GM23338 (cell line): ENCODE measurements around the gene OR5AL1. TPM values are rescaled to one million over a fixed set of nuclear protein-coding genes. Genes with fewer than 3 reads are reported as not detected.

ENCODE experiments used
- CTCF ChIP-seq, 2 experiments: fragments of 200-600 bp in 1 of 2; sonication (generic) in 1 of 2; conservative IDR thresholded peaks; 2 replicates each; pipeline versions ENCODE4 v1.5.1 to v1.6.1; 2016 to 2017; ENCODE audit warnings: antibody characterized with exemption in 2 of 2, low read depth in 2 of 2, mild to moderate bottlenecking in 2 of 2, moderate library complexity in 1 of 2
- ETS1 ChIP-seq: IDR thresholded peaks from 2 replicates; pipeline ENCODE4 v1.6.1; 2016; ENCODE audit warnings: antibody characterized with exemption
- EZH2 ChIP-seq: fragments of 200-600 bp; sonication (generic); IDR thresholded peaks from one replicate; pipeline ENCODE4 v1.8.0; 2017; ENCODE audit warnings: antibody characterized with exemption, mild to moderate bottlenecking, low read depth; ENCODE audit not compliant: unreplicated experiment
- EZH2phosphoT487 ChIP-seq: fragments of 200-600 bp; sonication (generic); IDR thresholded peaks from one replicate; pipeline ENCODE4 v1.8.1; 2018; ENCODE audit warnings: antibody characterized with exemption; ENCODE audit not compliant: unreplicated experiment
- ZNF462 ChIP-seq: fragments of 250-450 bp; sonication (Bioruptor Pico); IDR thresholded peaks from 2 replicates; pipeline ENCODE4 v1.5.0; 2020; ENCODE audit warnings: mild to moderate bottlenecking, moderate library complexity
- polyA plus RNA-seq: library from polyadenylated mRNA; unstranded; fragments of >200 nt; fragmentation: Nextera tagmentation; extraction: Ambion mirVana; gene quantifications from 2 replicates; pipeline ENCODE4 v1.2.1, GENCODE V29; 2016
- total RNA-seq: library from RNA; depleted of rRNA; stranded (reverse); fragments of >200 nt; shearing (Covaris generic); gene quantifications from 2 replicates; pipeline ENCODE4 v1.2.3, GENCODE V29; 2014
- TF ChIP-seq, protein P1 (sequence below): IDR thresholded peaks from one replicate; pipeline ENCODE4 v1.6.1; 2018; ENCODE audit warnings: antibody characterized with exemption; ENCODE audit not compliant: unreplicated experiment

Gene OR5AL1
- total and polyA plus RNA-seq, 2 experiments from 2014 or later: not detected

GRCh38 chr11:56453521-56453920 lies 41.0 kb downstream of the OR5AL1 start (continued):
- TF ChIP-seq ZNF462 (CRISPR knock-in tag): no peak
- TF ChIP-seq EZH2: no peak
- no peak for TF ChIP-seq EZH2phosphoT487
- no peak for TF ChIP-seq CTCF (conservative IDR thresholded peaks at IDR 0.05; ENCODE audit: low read depth in 2 of 2)
- TF ChIP-seq ETS1: no peak
- TF ChIP-seq, protein P1, sequence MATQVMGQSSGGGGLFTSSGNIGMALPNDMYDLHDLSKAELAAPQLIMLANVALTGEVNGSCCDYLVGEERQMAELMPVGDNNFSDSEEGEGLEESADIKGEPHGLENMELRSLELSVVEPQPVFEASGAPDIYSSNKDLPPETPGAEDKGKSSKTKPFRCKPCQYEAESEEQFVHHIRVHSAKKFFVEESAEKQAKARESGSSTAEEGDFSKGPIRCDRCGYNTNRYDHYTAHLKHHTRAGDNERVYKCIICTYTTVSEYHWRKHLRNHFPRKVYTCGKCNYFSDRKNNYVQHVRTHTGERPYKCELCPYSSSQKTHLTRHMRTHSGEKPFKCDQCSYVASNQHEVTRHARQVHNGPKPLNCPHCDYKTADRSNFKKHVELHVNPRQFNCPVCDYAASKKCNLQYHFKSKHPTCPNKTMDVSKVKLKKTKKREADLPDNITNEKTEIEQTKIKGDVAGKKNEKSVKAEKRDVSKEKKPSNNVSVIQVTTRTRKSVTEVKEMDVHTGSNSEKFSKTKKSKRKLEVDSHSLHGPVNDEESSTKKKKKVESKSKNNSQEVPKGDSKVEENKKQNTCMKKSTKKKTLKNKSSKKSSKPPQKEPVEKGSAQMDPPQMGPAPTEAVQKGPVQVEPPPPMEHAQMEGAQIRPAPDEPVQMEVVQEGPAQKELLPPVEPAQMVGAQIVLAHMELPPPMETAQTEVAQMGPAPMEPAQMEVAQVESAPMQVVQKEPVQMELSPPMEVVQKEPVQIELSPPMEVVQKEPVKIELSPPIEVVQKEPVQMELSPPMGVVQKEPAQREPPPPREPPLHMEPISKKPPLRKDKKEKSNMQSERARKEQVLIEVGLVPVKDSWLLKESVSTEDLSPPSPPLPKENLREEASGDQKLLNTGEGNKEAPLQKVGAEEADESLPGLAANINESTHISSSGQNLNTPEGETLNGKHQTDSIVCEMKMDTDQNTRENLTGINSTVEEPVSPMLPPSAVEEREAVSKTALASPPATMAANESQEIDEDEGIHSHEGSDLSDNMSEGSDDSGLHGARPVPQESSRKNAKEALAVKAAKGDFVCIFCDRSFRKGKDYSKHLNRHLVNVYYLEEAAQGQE: no peak
